ENCODE results near the gene SGMS1. TPM values are rescaled to one million over a fixed set of nuclear protein-coding genes. Genes with fewer than 3 reads are reported as not detected.

SGMS1 gene
- total and polyA plus RNA-seq, 10 donors, result 5.9 to 84.3 (median 34.6) TPM

DNA sequence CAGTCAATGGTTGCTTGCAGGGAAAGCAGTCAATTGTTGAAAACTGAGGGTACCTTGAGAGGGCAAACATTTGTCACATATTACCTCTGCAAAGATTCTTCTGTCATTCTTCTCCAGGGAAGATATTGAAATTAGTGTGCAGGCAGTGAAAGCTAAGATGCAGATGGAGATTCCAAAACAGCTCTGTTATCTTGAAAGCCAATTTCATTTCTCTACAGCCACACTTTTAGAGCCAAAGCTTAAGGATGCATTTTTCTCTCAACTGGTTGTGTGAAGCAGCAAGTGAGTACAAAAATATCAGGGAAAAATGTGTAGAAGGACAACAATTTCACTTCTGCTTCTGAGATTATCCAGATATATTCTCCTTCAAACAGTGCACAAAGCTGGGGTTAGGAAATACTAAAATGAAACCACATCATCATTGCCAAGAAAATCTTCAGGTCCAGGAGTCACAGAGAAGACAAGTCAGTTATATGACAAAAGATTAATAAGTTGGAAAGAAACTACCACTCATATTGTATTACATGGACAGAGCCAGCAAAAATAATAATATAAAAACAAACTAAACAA, 16.3 kb downstream of the SGMS1 start:
- no peak overlapping the region for H3K27ac ChIP-seq
- peaks cover 20 to 84% (median 55%) of the 10 kb centered on the region in 6 donors for H3K4me1 ChIP-seq
- TF ChIP-seq POLR2A (IDR thresholded peaks at IDR 0.05) (no peak), POLR2AphosphoS5 (IDR thresholded peaks at IDR 0.05) (no peak)
- H3K4me3 ChIP-seq, result no peak overlapping the region
- DNase-seq, result no peak
- no peaks in the 10 kb centered on the region for H3K27me3 ChIP-seq (replicated peaks in 1 of 7)
- H3K36me3 ChIP-seq, result no peaks in the 10 kb centered on the region
- no peaks in the 10 kb centered on the region for H3K9me3 ChIP-seq
- intact Hi-C loops (cut with DNase I; ENCODE audit: low total_unique reads), result no loop called here

- no peak for DNase-seq
- H3K4me1 ChIP-seq, result peaks cover 20 to 79% (median 54%) of the 10 kb centered on the region in 6 donors
- 83 to 93% (median 91%) methylated on average over 2 of the region's 2 CpGs for WGBS, 5 donors
- no peak for TF ChIP-seq POLR2AphosphoS5 (IDR thresholded peaks at IDR 0.05)
- TF ChIP-seq POLR2A (IDR thresholded peaks at IDR 0.05), result no peak
- H3K36me3 ChIP-seq, result no peaks in the 10 kb centered on the region
- H3K27me3 ChIP-seq (replicated peaks in 1 of 7), result no peaks in the 10 kb centered on the region
- peak overlapping the region in 1 of 8 donors; percentile 63 for H3K27ac ChIP-seq
- no peaks in the 10 kb centered on the region for H3K9me3 ChIP-seq
- no peak overlapping the region for H3K4me3 ChIP-seq
- intact Hi-C loops (cut with DNase I; ENCODE audit: low total_unique reads), result no loop called here
Measured at GRCh38 chr10:50605951-50606270, 17.8 kb downstream of the SGMS1 start.

DNA sequence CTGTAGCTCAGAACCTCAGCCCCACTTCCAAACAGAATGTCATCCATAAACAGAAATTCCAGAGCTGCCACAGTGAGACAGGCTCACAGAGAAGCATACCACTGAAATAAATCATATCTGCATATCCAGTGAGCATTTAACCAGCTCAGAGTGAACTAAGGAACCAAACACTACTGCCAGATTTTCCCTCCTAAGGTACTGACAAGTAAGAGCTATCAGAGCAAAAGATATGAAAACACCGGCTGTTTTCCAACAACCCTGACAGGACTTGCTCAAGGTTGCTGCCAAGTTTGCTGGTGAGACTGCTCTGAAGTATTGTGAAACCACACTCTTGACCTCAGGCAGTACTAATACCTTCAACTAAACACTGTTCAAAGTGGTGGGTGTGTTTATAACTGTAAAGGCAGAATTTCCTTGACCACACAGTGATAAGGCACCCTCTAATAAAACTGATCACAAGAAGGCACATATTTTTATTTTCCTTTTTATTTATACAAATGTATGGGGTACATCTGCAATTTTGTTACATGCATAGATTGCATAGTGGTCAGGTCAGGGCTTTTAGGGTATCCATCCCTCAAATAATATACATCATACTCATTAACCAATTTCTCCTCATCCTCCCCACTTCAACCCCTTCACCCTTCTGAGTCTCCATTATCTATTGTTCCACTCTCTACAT, 18.3 kb downstream of the SGMS1 start:
- Histone ChIP-seq H3K36me3 (no peaks in the 10 kb centered on the region), H3K4me1 (peaks cover 17 to 79% (median 52%) of the 10 kb centered on the region in 6 donors), H3K27ac (peak overlapping the region in 5 of 8 donors; percentile 37 to 63 (median 50)), H3K9me3 (no peaks in the 10 kb centered on the region), H3K4me3 (peak overlapping the region in 1 of 8 donors; percentile 12), H3K27me3 (replicated peaks in 1 of 7) (no peaks in the 10 kb centered on the region)
- no peak for DNase-seq
- TF ChIP-seq CTCF (IDR thresholded peaks at IDR 0.05 in 8 of 11, conservative IDR thresholded peaks at IDR 0.05 in 3 of 11) (no peak), POLR2AphosphoS5 (IDR thresholded peaks at IDR 0.05) (no peak), POLR2A (IDR thresholded peaks at IDR 0.05) (no peak)
- intact Hi-C loops (cut with DNase I; ENCODE audit: low total_unique reads), result no loop called here
- WGBS, 5 donors, result 13 to 45% (median 29%) methylated on average over 1 of the region's 1 CpG

DNA sequence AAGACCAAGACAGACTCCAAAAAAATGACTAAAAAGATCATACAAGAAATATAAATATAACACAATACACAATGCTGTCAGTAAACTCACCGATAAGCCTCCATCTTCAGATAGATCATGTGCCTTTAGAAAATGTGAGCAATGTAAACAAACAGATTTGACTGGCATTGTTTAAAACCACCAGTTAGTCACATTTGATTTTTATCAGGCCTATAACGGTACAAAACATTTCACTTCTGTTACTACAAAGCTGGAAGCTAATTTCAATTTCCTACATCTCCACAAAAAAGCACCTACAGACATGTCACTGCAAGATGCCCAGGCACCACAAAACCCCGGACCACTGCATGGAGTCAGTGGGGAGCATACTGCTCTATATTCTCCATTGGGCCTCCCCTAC, 18.9 kb downstream of the SGMS1 start:
- intact Hi-C loops (cut with DNase I; ENCODE audit: low total_unique reads), result no loop called here
- no peak for DNase-seq
- Histone ChIP-seq H3K4me3 (peak overlapping the region in 1 of 8 donors; percentile 12), H3K36me3 (no peaks in the 10 kb centered on the region), H3K27ac (peak overlapping the region in 5 of 8 donors; percentile 37 to 63 (median 50)), H3K27me3 (replicated peaks in 1 of 7) (no peaks in the 10 kb centered on the region), H3K4me1 (peaks cover 17 to 81% (median 54%) of the 10 kb centered on the region in 6 donors), H3K9me3 (no peaks in the 10 kb centered on the region)
- 38 to 54% (median 44%) methylated on average over 3 of the region's 3 CpGs for WGBS, 5 donors
- TF ChIP-seq POLR2A (IDR thresholded peaks at IDR 0.05), result no peak
- TF ChIP-seq POLR2AphosphoS5 (IDR thresholded peaks at IDR 0.05), result no peak
- no peak for TF ChIP-seq CTCF (IDR thresholded peaks at IDR 0.05 in 8 of 11, conservative IDR thresholded peaks at IDR 0.05 in 3 of 11)

GRCh38 chr10:50604049-50604640, 19.6 kb downstream of the SGMS1 start:
- H3K27ac ChIP-seq, result peak overlapping the region in 5 of 8 donors; percentile 13 to 63 (median 45)
- H3K27me3 ChIP-seq (replicated peaks in 1 of 7), result no peaks in the 10 kb centered on the region
- no peak overlapping the region for H3K4me3 ChIP-seq
- H3K9me3 ChIP-seq, result no peaks in the 10 kb centered on the region
- no peaks in the 10 kb centered on the region for H3K36me3 ChIP-seq
- 16 to 29% (median 21%) methylated on average over 8 of the region's 8 CpGs for WGBS, 5 donors
- intact Hi-C loops (cut with DNase I; ENCODE audit: low total_unique reads), result no loop called here
- no peak for TF ChIP-seq POLR2A (IDR thresholded peaks at IDR 0.05)
- TF ChIP-seq POLR2AphosphoS5 (IDR thresholded peaks at IDR 0.05), result no peak
- TF ChIP-seq CTCF (IDR thresholded peaks at IDR 0.05 in 8 of 11, conservative IDR thresholded peaks at IDR 0.05 in 3 of 11), result no peak
- DNase-seq, result no peak
- peaks cover 17 to 88% (median 56%) of the 10 kb centered on the region in 6 donors for H3K4me1 ChIP-seq
